ENCODE results near the gene RNASEH2B.

RNASEH2B gene

GRCh38 chr13:51000061-51000460, 90.5 kb downstream of the RNASEH2B start:
- DNase-seq: no peak

GRCh38 chr13:51000571-51001260, 91.1 kb downstream of the RNASEH2B start:
- DNase-seq: no peak

DNA sequence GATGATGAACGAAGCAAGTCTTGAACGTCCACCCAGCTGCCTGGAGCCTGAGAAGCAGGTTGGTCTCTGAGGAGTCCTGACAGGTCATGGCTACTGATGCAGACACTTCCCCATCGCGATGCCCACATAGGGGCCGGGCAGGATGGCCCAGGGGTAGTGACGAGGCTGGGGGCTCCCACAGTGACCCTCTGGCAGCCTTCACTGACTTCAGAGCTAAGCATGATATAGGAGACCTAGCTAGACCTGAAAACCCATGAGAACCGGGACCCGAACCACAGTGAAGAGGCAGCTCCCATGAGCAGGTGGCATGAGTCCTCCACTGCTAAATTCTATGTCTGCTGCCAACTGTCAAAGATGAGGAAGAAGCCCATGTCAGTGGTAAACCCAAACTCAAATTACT, 91.7 kb downstream of the RNASEH2B start:
- DNase-seq: no peak

- no peak for DNase-seq
These were observed 93.1 kb downstream of the RNASEH2B start for GRCh38 chr13:51002736-51003135.

- DNase-seq: no peak
These were observed 94.1 kb downstream of the RNASEH2B start for GRCh38 chr13:51003642-51004041.

DNA sequence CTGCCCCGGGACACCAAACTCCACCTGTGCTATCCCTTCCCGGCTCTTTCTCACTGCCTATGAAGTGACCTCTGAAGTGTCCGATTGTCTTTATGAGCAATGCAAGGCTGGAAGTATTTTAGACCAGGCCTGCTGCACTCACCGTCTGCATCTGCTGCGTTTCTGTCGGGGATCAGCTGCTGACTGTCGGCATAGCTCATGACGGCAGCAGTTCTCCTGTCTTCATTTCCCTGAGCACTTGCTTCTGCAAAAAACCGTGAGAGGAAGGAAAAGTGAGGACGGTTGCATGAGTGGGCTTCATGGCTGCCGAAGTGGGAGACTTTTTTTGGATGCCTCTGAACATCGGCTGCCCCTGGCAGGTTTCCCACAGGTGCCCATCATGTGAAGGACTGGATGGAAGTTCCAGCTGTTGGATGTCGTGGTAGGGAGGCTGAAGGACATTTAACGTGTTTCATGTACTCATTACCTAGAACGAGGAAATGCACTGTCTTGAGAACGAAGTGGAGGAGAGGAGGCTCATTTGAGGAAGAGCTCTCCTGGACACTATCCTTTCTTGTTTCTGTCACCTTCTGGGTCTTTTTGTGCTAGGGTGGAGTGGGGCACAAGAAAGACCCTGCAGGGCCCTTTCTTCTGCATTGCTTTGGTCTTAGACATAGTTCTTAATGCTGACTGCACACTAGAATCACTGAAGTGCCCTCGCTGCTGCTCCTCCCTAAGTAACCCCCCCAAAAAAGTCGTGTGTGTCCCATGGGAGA, 94.7 kb downstream of the RNASEH2B start:
- no peak for DNase-seq

- no peak for DNase-seq
These were observed 95.4 kb downstream of the RNASEH2B start for GRCh38 chr13:51004918-51005460.

- DNase-seq: no peak
These were observed 96.0 kb downstream of the RNASEH2B start for GRCh38 chr13:51005566-51005965.
